ENCODE data around the gene THSD4. TPM values are rescaled to one million over a fixed set of nuclear protein-coding genes. Genes with fewer than 3 reads are reported as not detected.

Gene THSD4
- total RNA-seq, 4 donors from 2014 or later, result 16.6 to 25.3 (median 24.1) TPM

GRCh38 chr15:71623111-71623510, 507.8 kb downstream of the THSD4 start:
- DNase-seq (ENCODE audit: low spot score in 2 of 2), result no peak
- Histone ChIP-seq H3K9me3 (no peaks in the 10 kb centered on the region), H3K4me3 (no peak overlapping the region), H3K27me3 (no peaks in the 10 kb centered on the region), H3K27ac (no peak overlapping the region), H3K36me3 (no peaks in the 10 kb centered on the region), H3K4me1 (no peaks in the 10 kb centered on the region)
- no peak for TF ChIP-seq POLR2A (IDR thresholded peaks at IDR 0.05)
- no peak for TF ChIP-seq EP300 (IDR thresholded peaks at IDR 0.05)
- TF ChIP-seq POLR2AphosphoS5 (IDR thresholded peaks at IDR 0.05), result no peak
- TF ChIP-seq CTCF (IDR thresholded peaks at IDR 0.05), result no peak
- WGBS, result 96% methylated on average over 4 of the region's 4 CpGs

GRCh38 chr15:71626596-71627088, 511.4 kb downstream of the THSD4 start:
- Histone ChIP-seq H3K4me1 (peaks cover 6% of the 10 kb centered on the region), H3K27me3 (no peaks in the 10 kb centered on the region), H3K27ac (no peak overlapping the region), H3K36me3 (no peaks in the 10 kb centered on the region), H3K4me3 (no peak overlapping the region), H3K9me3 (no peaks in the 10 kb centered on the region)
- WGBS, result 83% methylated on average over 4 of the region's 4 CpGs
- TF ChIP-seq CTCF (IDR thresholded peaks at IDR 0.05) (no peak), POLR2AphosphoS5 (IDR thresholded peaks at IDR 0.05) (no peak), POLR2A (IDR thresholded peaks at IDR 0.05) (no peak), EP300 (IDR thresholded peaks at IDR 0.05) (no peak)
- DNase-seq (ENCODE audit: low spot score in 2 of 2), result no peak

GRCh38 chr15:71627188-71627587, 511.9 kb downstream of the THSD4 start:
- no peak overlapping the region for H3K4me3 ChIP-seq
- no peaks in the 10 kb centered on the region for H3K9me3 ChIP-seq
- H3K27ac ChIP-seq, result no peak overlapping the region
- H3K27me3 ChIP-seq, result no peaks in the 10 kb centered on the region
- no peak for DNase-seq (ENCODE audit: low spot score in 2 of 2)
- no peaks in the 10 kb centered on the region for H3K36me3 ChIP-seq
- H3K4me1 ChIP-seq, result peaks cover 6% of the 10 kb centered on the region
- TF ChIP-seq EP300 (IDR thresholded peaks at IDR 0.05) (no peak), POLR2A (IDR thresholded peaks at IDR 0.05) (no peak), POLR2AphosphoS5 (IDR thresholded peaks at IDR 0.05) (no peak), CTCF (IDR thresholded peaks at IDR 0.05) (no peak)
- 100% methylated on average over 2 of the region's 2 CpGs for WGBS

- no peak for DNase-seq (ENCODE audit: low spot score in 2 of 2)
- no peak overlapping the region for H3K4me3 ChIP-seq
- no peaks in the 10 kb centered on the region for H3K9me3 ChIP-seq
- peaks cover 6% of the 10 kb centered on the region for H3K4me1 ChIP-seq
- TF ChIP-seq EP300 (IDR thresholded peaks at IDR 0.05) (no peak), POLR2AphosphoS5 (IDR thresholded peaks at IDR 0.05) (no peak), CTCF (IDR thresholded peaks at IDR 0.05) (no peak), POLR2A (IDR thresholded peaks at IDR 0.05) (no peak)
- 86% methylated on average over 3 of the region's 3 CpGs for WGBS
- no peak overlapping the region for H3K27ac ChIP-seq
- H3K36me3 ChIP-seq, result no peaks in the 10 kb centered on the region
- H3K27me3 ChIP-seq, result no peaks in the 10 kb centered on the region
Measured at GRCh38 chr15:71627604-71628003, 512.3 kb downstream of the THSD4 start.

- 89% methylated on average over 10 of the region's 11 CpGs for WGBS
- Histone ChIP-seq H3K4me1 (peaks cover 6% of the 10 kb centered on the region), H3K36me3 (no peaks in the 10 kb centered on the region), H3K9me3 (no peaks in the 10 kb centered on the region), H3K27me3 (no peaks in the 10 kb centered on the region), H3K27ac (no peak overlapping the region), H3K4me3 (no peak overlapping the region)
- no peak for DNase-seq (ENCODE audit: low spot score in 2 of 2)
- no peak for TF ChIP-seq EP300 (IDR thresholded peaks at IDR 0.05)
- no peak for TF ChIP-seq CTCF (IDR thresholded peaks at IDR 0.05)
- TF ChIP-seq POLR2AphosphoS5 (IDR thresholded peaks at IDR 0.05), result no peak
- no peak for TF ChIP-seq POLR2A (IDR thresholded peaks at IDR 0.05)
Measured at GRCh38 chr15:71628988-71629770, 513.9 kb downstream of the THSD4 start.

Measured in suprapubic skin (tissue), 4 donors.